ENCODE results near the gene SHISA5.

DNA sequence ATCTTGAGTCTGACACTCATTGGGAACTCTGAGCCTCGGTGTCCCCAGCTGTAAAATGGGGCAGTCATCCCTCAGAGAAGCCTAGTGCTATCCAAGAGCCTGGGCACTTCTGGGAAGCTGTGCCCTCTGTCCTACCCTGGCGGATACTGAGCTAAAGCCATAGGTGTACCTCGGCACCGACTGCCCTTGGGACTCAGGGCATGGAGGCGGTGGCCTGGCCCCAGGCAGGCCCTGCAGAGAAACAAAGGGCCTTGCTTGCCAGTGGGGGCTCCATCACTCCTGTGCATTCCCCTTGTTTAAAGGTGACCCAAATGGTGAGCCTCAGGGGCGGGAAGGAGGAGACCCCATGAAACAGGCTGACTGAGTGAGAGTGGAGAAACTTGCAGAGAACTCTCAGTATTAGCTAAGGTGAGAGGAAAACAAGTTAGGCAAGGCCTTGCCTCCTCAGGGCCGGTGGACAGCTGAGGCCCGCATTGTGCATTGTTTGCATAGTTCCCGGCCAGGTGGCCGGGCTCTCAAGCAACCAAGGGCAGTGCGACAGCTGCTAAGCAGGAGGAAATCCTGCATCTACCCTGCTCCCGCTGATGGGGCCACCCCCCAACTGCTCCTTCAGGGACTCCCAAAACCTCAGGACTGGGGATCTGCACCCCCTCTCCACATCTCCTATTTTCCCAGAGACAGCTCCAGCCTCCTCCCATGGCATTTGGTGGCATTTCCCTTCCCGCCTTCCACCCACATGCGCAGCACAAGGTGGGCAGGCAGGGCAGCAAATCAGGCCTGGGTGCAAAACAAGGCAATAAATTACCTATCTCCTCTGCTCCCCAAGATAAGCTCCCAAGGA lies 48.4 kb upstream of the SHISA5 start:
- TF ChIP-seq POLR2AphosphoS5 (IDR thresholded peaks at IDR 0.05) (no peak), EP300 (IDR thresholded peaks at IDR 0.05) (no peak)
- TF ChIP-seq, protein P1, sequence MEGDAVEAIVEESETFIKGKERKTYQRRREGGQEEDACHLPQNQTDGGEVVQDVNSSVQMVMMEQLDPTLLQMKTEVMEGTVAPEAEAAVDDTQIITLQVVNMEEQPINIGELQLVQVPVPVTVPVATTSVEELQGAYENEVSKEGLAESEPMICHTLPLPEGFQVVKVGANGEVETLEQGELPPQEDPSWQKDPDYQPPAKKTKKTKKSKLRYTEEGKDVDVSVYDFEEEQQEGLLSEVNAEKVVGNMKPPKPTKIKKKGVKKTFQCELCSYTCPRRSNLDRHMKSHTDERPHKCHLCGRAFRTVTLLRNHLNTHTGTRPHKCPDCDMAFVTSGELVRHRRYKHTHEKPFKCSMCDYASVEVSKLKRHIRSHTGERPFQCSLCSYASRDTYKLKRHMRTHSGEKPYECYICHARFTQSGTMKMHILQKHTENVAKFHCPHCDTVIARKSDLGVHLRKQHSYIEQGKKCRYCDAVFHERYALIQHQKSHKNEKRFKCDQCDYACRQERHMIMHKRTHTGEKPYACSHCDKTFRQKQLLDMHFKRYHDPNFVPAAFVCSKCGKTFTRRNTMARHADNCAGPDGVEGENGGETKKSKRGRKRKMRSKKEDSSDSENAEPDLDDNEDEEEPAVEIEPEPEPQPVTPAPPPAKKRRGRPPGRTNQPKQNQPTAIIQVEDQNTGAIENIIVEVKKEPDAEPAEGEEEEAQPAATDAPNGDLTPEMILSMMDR (IDR thresholded peaks at IDR 0.05): no peak
